ENCODE results near the gene PRRG2. TPM values are rescaled to one million over a fixed set of nuclear protein-coding genes. Genes with fewer than 3 reads are reported as not detected.
"Not testable (repeated sequence)": the region's sequence is repeated elsewhere in the genome, so short reads cannot be mapped to it uniquely, and the experiment has no call there.

Gene PRRG2
- total RNA-seq, 1 donor from 2014 or later: 12.5 TPM

- no peak for DNase-seq (ENCODE audit: low read depth in 2 of 2)
These were observed 20.4 kb downstream of the PRRG2 start for GRCh38 chr19:49601482-49602038.

DNA sequence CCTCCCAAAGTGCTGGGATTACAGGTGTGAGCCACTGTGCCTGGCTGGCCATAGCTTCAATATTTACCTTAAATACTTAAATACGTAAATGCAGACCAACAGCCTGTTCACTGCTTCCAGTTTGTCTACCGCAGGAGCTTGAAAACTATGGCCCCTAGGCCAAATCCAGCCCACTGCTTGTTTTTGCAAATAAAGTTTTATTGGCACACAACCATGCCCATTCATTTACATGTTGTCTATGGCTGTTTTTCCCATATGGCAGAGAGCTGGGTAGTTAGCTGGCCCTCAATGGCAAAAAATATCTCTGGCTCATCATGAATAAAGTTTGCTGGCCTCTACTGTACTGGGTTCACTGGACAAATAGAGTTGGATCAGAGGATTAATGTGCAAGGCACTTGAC lies 21.7 kb downstream of the PRRG2 start:
- DNase-seq (ENCODE audit: low read depth in 2 of 2): no peak

DNA sequence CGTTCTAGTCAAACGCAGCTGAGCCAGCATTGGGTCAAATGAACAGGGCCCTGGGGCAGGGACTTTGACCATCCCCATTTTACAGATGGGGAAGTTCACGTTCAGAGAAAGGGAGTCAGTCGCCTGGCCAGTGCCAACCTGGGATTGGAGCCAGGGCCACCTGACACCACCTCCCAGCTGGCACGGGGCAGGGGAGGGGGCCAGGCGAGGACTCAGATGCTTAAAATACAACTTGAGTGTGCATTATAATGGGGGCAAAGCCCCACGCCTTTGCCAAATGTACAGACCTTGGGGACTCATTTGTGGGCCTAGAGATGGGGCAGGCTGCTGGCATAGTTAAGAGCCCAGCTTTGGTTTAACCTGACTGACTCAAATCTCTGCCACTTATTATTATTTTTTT lies 24.5 kb downstream of the PRRG2 start:
- no peak for DNase-seq (ENCODE audit: low read depth in 2 of 2)

DNA sequence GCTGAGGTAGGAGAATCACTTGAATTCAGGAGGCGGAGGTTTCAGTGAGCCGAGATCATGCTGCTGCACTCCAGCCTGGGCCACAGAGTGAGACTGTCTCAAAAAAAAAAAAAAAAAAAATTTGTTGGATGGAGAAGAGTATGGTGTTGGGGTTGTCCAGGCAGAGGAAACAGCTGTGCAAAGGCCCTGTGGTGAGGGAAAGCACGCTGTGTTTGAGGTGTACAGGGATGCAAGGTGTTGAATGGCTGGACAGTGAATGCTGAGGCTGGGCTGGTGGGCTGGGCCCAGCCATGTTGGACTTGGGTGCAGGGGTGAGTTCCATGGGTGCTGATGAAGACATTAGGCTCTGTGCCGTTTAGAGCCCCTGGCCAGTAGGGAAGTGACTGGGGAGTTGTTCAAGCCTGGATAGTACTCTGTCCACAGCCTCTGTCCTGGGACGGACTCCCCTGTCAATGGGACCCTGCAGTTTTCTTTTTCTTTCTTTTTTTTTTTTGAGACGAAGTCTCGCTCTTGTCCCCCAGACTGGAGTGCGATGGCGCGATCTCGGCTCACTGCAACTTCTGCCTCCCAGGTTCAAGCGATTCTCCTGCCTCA lies 28.5 kb downstream of the PRRG2 start:
- DNase-seq (ENCODE audit: low read depth in 2 of 2): no peak

DNA sequence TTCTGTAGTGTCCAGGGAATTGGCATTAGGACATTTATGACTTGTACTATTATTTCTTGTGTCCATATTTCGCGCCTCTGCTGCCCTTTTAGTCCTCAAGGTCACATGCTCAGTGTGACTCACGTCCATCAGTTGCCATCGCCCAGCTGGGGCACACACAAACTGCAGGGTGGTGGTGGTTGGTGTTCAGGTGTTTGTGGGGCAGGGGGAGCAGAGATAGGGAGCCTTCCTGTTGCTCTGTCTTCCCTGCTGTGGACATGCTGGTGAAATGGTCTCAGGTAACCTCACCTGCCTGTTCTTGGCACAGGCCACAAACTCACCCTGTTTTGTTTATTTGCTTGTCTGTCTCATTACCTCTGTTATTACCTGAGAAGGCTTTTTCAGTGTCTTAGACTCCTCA lies 32.3 kb downstream of the PRRG2 start:
- peak; percentile 58 to 73 for DNase-seq (ENCODE audit: low read depth in 2 of 2)

- peak; percentile 64 to 95 for DNase-seq (ENCODE audit: low read depth in 2 of 2)
These were observed 33.1 kb downstream of the PRRG2 start for GRCh38 chr19:49614096-49614833.

GRCh38 chr19:49615861-49616260 lies 34.7 kb downstream of the PRRG2 start:
- DNase-seq (ENCODE audit: low read depth in 2 of 2): no peak

- DNase-seq (ENCODE audit: low read depth in 2 of 2): no peak
These were observed 35.4 kb downstream of the PRRG2 start for GRCh38 chr19:49616532-49616931.

DNA sequence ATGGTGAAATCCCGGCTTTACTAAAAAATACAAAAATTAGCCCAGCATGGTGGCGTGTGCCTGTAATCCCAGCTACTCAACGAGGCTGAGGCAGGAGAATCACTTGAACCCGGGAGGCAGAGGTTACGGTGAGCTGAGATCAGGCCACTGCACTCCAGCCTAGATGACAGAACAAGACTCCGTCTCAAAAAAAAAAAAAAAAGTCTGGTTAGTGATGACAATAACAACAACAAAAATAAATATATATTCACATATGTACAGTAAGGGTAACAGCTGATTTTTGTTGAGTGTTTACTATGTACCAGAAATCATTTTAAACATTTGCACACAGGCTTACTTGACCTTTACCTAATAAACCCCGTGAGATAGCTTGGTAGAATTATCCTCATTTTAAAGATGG lies 35.8 kb downstream of the PRRG2 start:
- no peak for DNase-seq (ENCODE audit: low read depth in 2 of 2)

DNA sequence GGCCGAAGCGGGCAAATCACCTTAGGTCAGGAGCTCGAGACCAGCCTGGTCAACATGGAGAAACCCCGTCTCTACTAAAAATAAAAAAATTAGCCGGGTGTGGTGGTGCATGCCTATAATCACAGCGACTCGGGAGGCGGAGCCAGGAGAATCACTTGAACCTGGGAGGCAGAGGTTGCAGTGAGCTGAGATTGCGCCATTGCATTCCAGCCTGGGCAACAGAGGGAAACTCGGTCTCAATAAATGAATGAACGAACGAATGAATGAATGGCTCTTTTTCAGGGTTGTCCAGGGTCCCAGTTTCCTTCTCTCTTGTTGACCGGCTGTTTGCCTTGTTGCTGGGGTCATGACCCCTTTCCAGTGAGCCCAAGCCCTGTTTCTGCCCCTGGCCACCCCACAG lies 36.7 kb downstream of the PRRG2 start:
- not testable (repeated sequence) for DNase-seq (ENCODE audit: low read depth in 2 of 2)

DNA sequence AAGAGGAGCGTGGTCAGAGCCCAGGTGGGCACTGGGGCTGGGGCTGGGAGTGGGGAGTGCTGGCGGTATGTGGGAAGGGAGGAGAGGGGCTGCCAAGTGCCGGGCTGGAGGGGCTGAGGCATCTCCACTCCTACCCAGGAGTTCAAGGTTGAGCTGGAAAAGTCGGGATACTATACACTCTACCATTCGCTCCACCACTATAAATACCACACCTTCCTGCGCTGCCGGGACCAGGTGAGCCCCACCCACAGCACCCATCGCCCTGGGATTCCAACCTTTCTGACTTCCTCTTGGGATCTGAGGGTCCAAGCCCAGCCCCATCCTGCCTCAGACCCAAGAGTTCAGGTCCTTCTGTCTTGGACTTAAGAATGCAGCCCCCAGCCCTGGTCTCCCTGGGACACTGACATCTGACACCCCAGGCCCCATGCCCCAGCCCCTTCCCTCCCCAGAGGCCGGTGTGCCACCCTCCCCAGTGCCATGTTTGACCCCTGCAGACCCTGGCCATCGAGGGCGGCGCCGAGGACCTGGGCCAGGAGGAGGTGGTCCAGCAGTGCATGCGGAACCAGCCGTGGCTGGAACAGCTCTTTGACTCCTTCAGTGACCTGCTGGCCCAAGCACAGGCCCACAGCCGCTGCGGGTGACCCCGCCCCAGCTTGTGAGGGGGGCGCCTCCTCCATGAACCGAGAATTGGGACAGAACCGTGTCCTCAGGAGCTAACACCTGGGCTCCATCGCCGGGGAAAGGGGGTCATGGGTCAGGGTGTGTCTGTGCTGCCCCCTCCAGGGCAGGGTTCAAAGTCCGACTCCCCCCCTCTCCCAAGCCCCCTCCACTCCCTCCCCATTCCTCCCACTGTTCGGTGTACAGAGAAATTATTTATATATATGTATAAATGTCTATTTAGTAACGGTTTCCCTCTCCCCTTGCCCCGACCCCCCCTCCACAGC lies 44.1 kb downstream of the PRRG2 start:
- DNase-seq (ENCODE audit: low read depth in 2 of 2): no peak

- no peak for DNase-seq (ENCODE audit: low read depth in 2 of 2)
These were observed 45.1 kb downstream of the PRRG2 start for GRCh38 chr19:49626226-49626625.

DNA sequence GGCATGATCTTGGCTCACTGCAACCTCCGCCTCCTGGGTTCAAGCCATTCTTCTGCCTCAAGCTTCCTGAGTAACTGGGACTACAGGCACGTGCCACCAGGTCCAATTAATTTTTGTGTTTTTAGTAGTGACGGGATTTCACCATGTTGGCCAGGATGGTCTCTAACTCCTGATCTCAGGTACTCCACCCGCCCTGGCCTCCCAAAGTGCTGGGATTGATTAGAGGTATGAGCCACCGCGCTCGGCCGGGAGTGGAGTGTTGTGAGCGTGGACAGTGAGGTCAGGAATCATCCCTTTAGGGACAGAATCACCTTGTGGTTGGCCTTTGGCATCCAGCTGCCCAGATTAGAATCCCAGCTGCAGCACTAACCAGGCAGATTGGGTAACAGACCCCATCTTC lies 48.5 kb downstream of the PRRG2 start:
- DNase-seq (ENCODE audit: low read depth in 2 of 2): no peak

GRCh38 chr19:49631014-49631588 lies 50.0 kb downstream of the PRRG2 start:
- DNase-seq (ENCODE audit: low read depth in 2 of 2): peak; percentile 24 to 65

GRCh38 chr19:49631610-49632192 lies 50.6 kb downstream of the PRRG2 start:
- DNase-seq (ENCODE audit: low read depth in 2 of 2): no peak

DNA sequence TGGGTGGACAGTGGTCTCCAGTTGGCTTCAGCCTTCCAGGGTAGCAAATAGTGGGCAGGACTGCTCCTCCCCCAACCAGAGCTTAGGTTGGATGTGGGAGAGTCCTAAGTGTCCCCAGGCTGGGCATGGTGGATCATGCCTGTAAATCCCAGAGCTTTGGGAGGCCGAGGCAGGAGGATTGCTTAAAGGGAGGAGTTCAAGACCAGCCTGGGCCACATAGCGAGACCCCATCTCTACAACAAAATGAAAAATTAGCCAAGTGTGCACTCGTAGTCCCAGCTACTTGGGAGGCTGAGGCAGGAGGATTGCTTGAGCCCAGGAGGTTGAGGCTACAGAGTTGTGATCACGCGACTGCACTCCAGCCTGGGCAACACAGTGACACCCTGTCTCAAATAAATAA lies 51.5 kb downstream of the PRRG2 start:
- no peak for DNase-seq (ENCODE audit: low read depth in 2 of 2)

DNA sequence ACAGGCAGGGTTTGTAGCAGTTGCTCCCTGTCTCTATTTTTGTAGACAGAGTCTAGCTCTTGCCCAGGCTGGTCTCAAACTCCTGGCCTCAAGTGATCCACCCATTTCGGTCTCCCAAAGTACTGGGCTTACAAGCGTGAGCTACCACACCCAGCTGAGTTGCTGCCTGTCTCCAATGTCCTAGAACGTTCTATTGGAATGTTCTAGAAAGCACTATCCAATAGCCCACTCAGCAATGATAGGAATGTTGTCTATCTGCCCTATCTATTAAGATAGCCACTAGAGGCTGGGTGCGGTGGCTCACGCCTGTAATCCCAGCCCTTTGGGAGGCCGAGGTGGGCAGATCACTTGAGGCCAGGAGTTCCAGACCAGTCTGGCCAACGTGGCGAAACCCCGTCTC lies 52.2 kb downstream of the PRRG2 start:
- not testable (repeated sequence) for DNase-seq (ENCODE audit: low read depth in 2 of 2)

GRCh38 chr19:49635530-49636232 lies 54.6 kb downstream of the PRRG2 start:
- DNase-seq (ENCODE audit: low read depth in 2 of 2): peak; percentile 32 to 60

GRCh38 chr19:49636233-49636932 lies 55.3 kb downstream of the PRRG2 start:
- no peak for DNase-seq (ENCODE audit: low read depth in 2 of 2)
